Kidney (tissue), 14 donors: ENCODE results near the gene ASAP2. TPM values are rescaled to one million over a fixed set of nuclear protein-coding genes. Genes with fewer than 3 reads are reported as not detected.

Source experiments
- DNase-seq, 5 donors: peaks; one replicate each; pipeline ENCODE4 v3.0.0-alpha.2; 2013 to 2020
- FAIRE-seq: peaks from 2 replicates; lab custom pipeline; 2012; peaks lifted over from hg19 to GRCh38; lab: Jason Lieb, UNC
- H3K27ac ChIP-seq, 2 donors: one replicate each; pipeline ENCODE4 v1.7.0; 2013; ENCODE audit warnings: low read depth in 2 of 2, low read length in 2 of 2, inconsistent platforms in 1 of 2
- H3K27me3 ChIP-seq: one replicate; pipeline ENCODE4 v1.7.1; 2013; ENCODE audit warnings: low read length, inconsistent platforms; ENCODE audit not compliant: control insufficient read depth, insufficient read depth
- H3K36me3 ChIP-seq, 3 donors: one replicate each; pipeline versions ENCODE4 v1.7.0 to v1.7.1; 2013; ENCODE audit warnings: low read length in 3 of 3, control low read depth in 1 of 3, inconsistent platforms in 1 of 3; ENCODE audit not compliant: insufficient read depth in 3 of 3, control insufficient read depth in 2 of 3
- H3K4me1 ChIP-seq, 3 donors: one replicate each; pipeline versions ENCODE4 v1.7.0 to v1.7.1; 2013; ENCODE audit warnings: low read length in 3 of 3, inconsistent platforms in 1 of 3, low read depth in 1 of 3; ENCODE audit not compliant: control insufficient read depth in 2 of 3, insufficient read depth in 2 of 3
- H3K4me3 ChIP-seq, 3 donors: one replicate each; pipeline versions ENCODE4 v1.7.0 to v1.8.1; 2013; ENCODE audit warnings: low read length in 3 of 3, control low read depth in 1 of 3, inconsistent platforms in 1 of 3
- H3K9ac ChIP-seq, 3 donors: one replicate each; pipeline versions ENCODE4 v1.7.0 to v1.7.1; 2013; ENCODE audit warnings: low read length in 3 of 3, control low read depth in 1 of 3, inconsistent platforms in 1 of 3
- H3K9me3 ChIP-seq, 3 donors: one replicate each; pipeline versions ENCODE4 v1.7.0 to v1.7.1; 2013; ENCODE audit warnings: low read length in 3 of 3, control low read depth in 1 of 3, inconsistent platforms in 1 of 3; ENCODE audit not compliant: control insufficient read depth in 2 of 3, insufficient read depth in 1 of 3
- intact Hi-C: fragments of 100-400 bp; cut with DNase I; formaldehyde crosslinking; loops from one replicate; pipeline ENCODE4 v1.11.1; 2022
- polyA plus RNA-seq: library from polyadenylated mRNA; stranded (reverse); fragments of 350-450 nt; fragmentation: Illumina TruSeq; extraction: RNeasy Lipid Tissue Mini Kit (QIAGEN cat#74804); gene quantifications from one replicate; pipeline ENCODE4 v1.2.3, GENCODE V29; 2014; ENCODE audit warnings: low read depth, low replicate concordance; ENCODE audit not compliant: insufficient read depth
- total RNA-seq: library from RNA; stranded (reverse); fragmentation: NEBNext Ultra II Directional; extraction: Animal tissue kit (Norgen Biotek cat#: 25700); gene quantifications from one replicate; pipeline ENCODE4 v1.2.1, GENCODE V29; 2021
- TF ChIP-seq, protein P1 (sequence below): IDR thresholded peaks from 3 replicates; pipeline ENCODE4 v1.5.1; 2012; ENCODE audit warnings: mild to moderate bottlenecking, moderate library complexity, borderline replicate concordance; ENCODE audit not compliant: insufficient read depth; ENCODE audit errors: extremely low read depth
- donor health status: control.
- donor health status: control.
- donor health status: control.
- donor health status: control.
- donor health status: control.
- donor health status: DM: yes; HTN: yes; CAD: no.
- donor health status: Normal renal cell carcinoma (clear cell type).

ASAP2 gene
- total and polyA plus RNA-seq, 2 donors from 2014 or later: 26.2 to 54.8 TPM

DNA sequence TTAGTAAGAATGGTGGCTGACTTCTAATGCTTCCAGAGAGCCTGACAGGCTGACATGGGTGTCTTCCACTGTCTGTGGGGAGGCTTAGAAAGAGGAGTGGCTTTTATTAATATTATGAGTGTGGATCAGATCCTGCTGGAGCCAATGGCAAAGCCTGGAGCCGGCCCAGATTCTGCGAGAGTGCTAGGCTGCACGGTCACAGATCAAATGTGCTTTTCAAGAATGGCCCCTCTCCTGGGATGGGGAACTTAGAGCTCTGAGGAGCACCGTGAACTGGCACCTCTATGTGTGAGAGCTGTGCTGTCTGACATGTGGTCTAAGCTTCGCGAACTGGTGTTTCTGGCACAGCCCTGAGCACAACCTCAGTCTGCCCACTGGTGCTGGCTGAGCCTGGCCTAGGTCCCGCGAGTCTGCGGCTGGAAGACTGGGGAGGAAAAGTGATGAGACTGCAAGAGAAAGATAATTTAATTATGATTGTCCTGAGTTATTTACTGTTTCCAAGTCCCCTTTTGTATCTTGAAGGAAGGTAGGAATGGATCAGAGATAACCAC lies 70.4 kb downstream of the ASAP2 start:
- intact Hi-C loops: no loop called here
- Histone ChIP-seq H3K27me3 (no peaks in the 10 kb centered on the region), H3K9me3 (no peaks in the 10 kb centered on the region), H3K27ac (no peak overlapping the region), H3K4me3 (no peak overlapping the region), H3K9ac (no peak overlapping the region), H3K4me1 (peaks cover 2 to 19% (median 15%) of the 10 kb centered on the region in 3 donors), H3K36me3 (peaks cover 0 to 10% (median 0%) of the 10 kb centered on the region in 3 donors)
- FAIRE-seq: no peak
- TF ChIP-seq, protein P1, sequence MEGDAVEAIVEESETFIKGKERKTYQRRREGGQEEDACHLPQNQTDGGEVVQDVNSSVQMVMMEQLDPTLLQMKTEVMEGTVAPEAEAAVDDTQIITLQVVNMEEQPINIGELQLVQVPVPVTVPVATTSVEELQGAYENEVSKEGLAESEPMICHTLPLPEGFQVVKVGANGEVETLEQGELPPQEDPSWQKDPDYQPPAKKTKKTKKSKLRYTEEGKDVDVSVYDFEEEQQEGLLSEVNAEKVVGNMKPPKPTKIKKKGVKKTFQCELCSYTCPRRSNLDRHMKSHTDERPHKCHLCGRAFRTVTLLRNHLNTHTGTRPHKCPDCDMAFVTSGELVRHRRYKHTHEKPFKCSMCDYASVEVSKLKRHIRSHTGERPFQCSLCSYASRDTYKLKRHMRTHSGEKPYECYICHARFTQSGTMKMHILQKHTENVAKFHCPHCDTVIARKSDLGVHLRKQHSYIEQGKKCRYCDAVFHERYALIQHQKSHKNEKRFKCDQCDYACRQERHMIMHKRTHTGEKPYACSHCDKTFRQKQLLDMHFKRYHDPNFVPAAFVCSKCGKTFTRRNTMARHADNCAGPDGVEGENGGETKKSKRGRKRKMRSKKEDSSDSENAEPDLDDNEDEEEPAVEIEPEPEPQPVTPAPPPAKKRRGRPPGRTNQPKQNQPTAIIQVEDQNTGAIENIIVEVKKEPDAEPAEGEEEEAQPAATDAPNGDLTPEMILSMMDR: no peak
- no peak for DNase-seq

DNA sequence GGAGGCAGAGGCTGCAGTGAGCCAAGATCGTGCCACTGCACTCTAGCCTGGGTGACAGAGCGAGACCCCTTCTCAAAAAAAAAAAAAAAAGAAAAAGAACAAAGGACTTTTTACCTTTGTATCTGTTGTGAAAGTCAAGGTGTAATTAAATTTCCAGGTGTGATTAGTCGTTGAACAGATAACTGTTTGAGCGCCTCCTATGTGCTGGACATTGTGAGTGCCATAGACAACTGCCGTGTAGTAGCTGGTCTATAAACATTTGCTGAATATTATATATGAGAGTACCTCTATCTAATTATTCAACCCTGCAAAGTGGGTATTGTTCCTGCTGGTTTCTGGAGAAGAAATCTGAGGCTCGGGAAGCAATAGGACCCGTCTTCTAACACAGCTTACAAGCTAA lies 71.8 kb downstream of the ASAP2 start:
- no peak overlapping the region for H3K27ac ChIP-seq
- H3K9me3 ChIP-seq: no peaks in the 10 kb centered on the region
- H3K27me3 ChIP-seq: no peaks in the 10 kb centered on the region
- DNase-seq (no peak), FAIRE-seq (no peak)
- TF ChIP-seq, protein P1: no peak
- no peak overlapping the region for H3K9ac ChIP-seq
- peaks cover 2 to 18% (median 15%) of the 10 kb centered on the region in 3 donors for H3K4me1 ChIP-seq
- intact Hi-C loops: no loop called here
- H3K4me3 ChIP-seq: no peak overlapping the region
- peaks cover 0 to 10% (median 0%) of the 10 kb centered on the region in 3 donors for H3K36me3 ChIP-seq

DNA sequence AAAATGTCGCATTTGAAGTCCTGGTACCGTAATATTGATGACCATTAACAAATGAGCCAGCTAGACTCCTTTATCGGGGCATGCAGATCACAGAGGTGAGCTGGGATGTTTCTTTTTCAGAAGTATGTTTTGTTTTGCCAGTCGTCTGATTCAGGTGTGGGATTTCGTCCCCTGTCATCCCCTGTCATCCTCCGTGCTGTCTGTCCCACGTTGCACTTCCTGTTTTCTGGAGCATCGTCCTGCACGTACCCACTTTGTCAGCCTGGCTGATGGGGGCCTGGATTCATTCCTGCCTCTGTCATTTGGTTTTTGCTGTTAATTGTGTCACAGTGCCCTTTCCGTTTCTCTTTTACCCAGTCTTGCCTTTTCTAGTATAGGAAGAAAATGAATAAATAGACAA lies 72.8 kb downstream of the ASAP2 start:
- TF ChIP-seq, protein P1: no peak
- Histone ChIP-seq H3K9me3 (no peaks in the 10 kb centered on the region), H3K36me3 (peaks cover 0 to 10% (median 0%) of the 10 kb centered on the region in 3 donors), H3K4me1 (peaks cover 2 to 16% (median 15%) of the 10 kb centered on the region in 3 donors), H3K27ac (no peak overlapping the region), H3K27me3 (no peaks in the 10 kb centered on the region), H3K4me3 (no peak overlapping the region), H3K9ac (no peak overlapping the region)
- intact Hi-C loops: no loop called here
- DNase-seq: no peak
- FAIRE-seq: no peak
